HCT116 (cell line): ENCODE data around the gene HABP2. TPM values are rescaled to one million over a fixed set of nuclear protein-coding genes. Genes with fewer than 3 reads are reported as not detected.

Experiments
- ATAC-seq: fragments of 200-7000 bp; cut with Tn5 transposase; 2 replicates; pipeline ENCODE4 v1.9.1; 2020; ENCODE audit warnings: mild to moderate bottlenecking, moderate library complexity
- BruUV-seq: library from RNA; stranded (reverse); fragments of 400-500 nt; replicated peaks from 2 replicates; lab custom pipeline; 2021; lab: Mats Ljungman, UMichigan
- CTCF ChIA-PET: fragments of 300-600 bp; sonication (Branson Sonifier 250); formaldehyde crosslinking; loops from one replicate; lab custom pipeline; 2021; ENCODE audit warnings: antibody characterized with exemption; lab: Charles Lee
- POLR2A ChIA-PET: fragments of 300-600, 350-600 bp; sonication (Branson Sonifier 250); formaldehyde crosslinking; loops from one replicate; lab custom pipeline; 2021; ENCODE audit warnings: antibody characterized with exemption; lab: Charles Lee
- RAD21 ChIA-PET, 2 experiments: fragments of 300-600 bp; sonication (Branson Sonifier 250); formaldehyde crosslinking; loops; one replicate each; lab custom pipeline; 2023; ENCODE audit warnings: low total read pairs in 2 of 2; ENCODE audit not compliant: uncharacterized antibody in 2 of 2, unreplicated experiment in 2 of 2, low non-redundant PET in 1 of 2; lab: Charles Lee
- DNase-seq: peaks from one replicate; pipeline ENCODE4 v3.0.0-alpha.2; 2010; ENCODE audit warnings: low read depth, low spot score
- H2AFZ ChIP-seq: fragments of 200-600 bp; shearing (Covaris generic), sonication (generic); 2 replicates; pipeline ENCODE4 v1.6.1; 2017; ENCODE audit warnings: low read depth, mixed run types, mixed read lengths, antibody characterized with exemption, low read length; ENCODE audit not compliant: poor library complexity, severe bottlenecking
- H3K27ac ChIP-seq: 2 replicates; pipeline ENCODE4 v1.5.1; 2012; ENCODE audit warnings: low read depth, low read length
- H3K27me3 ChIP-seq: fragments of 200-600 bp; sonication (generic); 2 replicates; pipeline ENCODE4 v1.6.1; 2016; ENCODE audit warnings: mixed run types, low read length, mixed read lengths; ENCODE audit not compliant: insufficient read depth
- H3K36me3 ChIP-seq, 2 experiments: fragments of 200-500 bp in 1 of 2; fragments of 200-600 bp in 1 of 2; sonication (Bioruptor generic) in 1 of 2; sonication (generic) in 1 of 2; 2 replicates each; pipeline versions ENCODE4 v1.5.1 to v1.6.1; 2014 to 2016; ENCODE audit warnings: low read length in 2 of 2, inconsistent platforms in 1 of 2, mixed read lengths in 1 of 2, mixed run types in 1 of 2; ENCODE audit not compliant: insufficient read depth in 2 of 2, control insufficient read depth in 1 of 2
- H3K4me1 ChIP-seq, 2 experiments: fragments of 200-600 bp in 1 of 2; sonication (generic) in 1 of 2; 2 replicates each; pipeline versions ENCODE4 v1.5.1 to v1.6.1; 2012 to 2017; ENCODE audit warnings: low read length in 2 of 2, inconsistent platforms in 1 of 2, mild to moderate bottlenecking in 1 of 2, mixed read lengths in 1 of 2, mixed run types in 1 of 2, moderate library complexity in 1 of 2; ENCODE audit not compliant: insufficient read depth in 2 of 2, control insufficient read depth in 1 of 2
- H3K4me2 ChIP-seq: fragments of 200-600 bp; sonication (generic); 2 replicates; pipeline ENCODE4 v1.6.1; 2017; ENCODE audit warnings: mixed run types, low read length, mixed read lengths
- H3K4me3 ChIP-seq, 2 experiments: fragments of 200-600 bp in 1 of 2; sonication (generic) in 1 of 2; replicated peaks in 1 of 2; 2 replicates each; pipeline ENCODE4 v1.5.1; 2011 to 2016; ENCODE audit warnings: low read length in 2 of 2, control low read depth in 1 of 2, low read depth in 1 of 2, mild to moderate bottlenecking in 1 of 2, mixed read lengths in 1 of 2, mixed run types in 1 of 2
- H3K79me2 ChIP-seq: fragments of 200-600 bp; sonication (generic); 2 replicates; pipeline ENCODE4 v1.6.1; 2017; ENCODE audit warnings: mild to moderate bottlenecking, mixed run types, low read length, moderate library complexity, mixed read lengths; ENCODE audit not compliant: insufficient read depth
- H3K9ac ChIP-seq: fragments of 200-600 bp; sonication (generic); 2 replicates; pipeline ENCODE4 v1.6.1; 2016; ENCODE audit warnings: low read length, mixed read lengths
- H3K9me2 ChIP-seq: fragments of 200-600 bp; sonication (generic), shearing (Covaris generic); 2 replicates; pipeline ENCODE4 v1.6.1; 2017; ENCODE audit warnings: mixed run types, mild to moderate bottlenecking, moderate library complexity; ENCODE audit not compliant: insufficient read depth
- H3K9me3 ChIP-seq, 2 experiments: fragments of 200-500 bp in 1 of 2; fragments of 200-600 bp in 1 of 2; sonication (Bioruptor generic) in 1 of 2; sonication (generic) in 1 of 2; 2 replicates each; pipeline ENCODE4 v1.6.1; 2014 to 2017; ENCODE audit warnings: low read length in 2 of 2, mixed read lengths in 2 of 2, inconsistent platforms in 1 of 2, low read depth in 1 of 2, mild to moderate bottlenecking in 1 of 2, mixed run types in 1 of 2, moderate library complexity in 1 of 2; ENCODE audit not compliant: control insufficient read depth in 1 of 2, insufficient read depth in 1 of 2
- H4K20me1 ChIP-seq: fragments of 200-600 bp; sonication (generic), shearing (Covaris generic); 2 replicates; pipeline ENCODE4 v1.6.1; 2017; ENCODE audit warnings: mixed run types, mild to moderate bottlenecking, moderate library complexity; ENCODE audit not compliant: insufficient read depth
- CEBPB ChIP-seq: IDR thresholded peaks from 2 replicates; pipeline ENCODE4 v1.6.1; 2012; ENCODE audit warnings: low read depth
- EGR1 ChIP-seq: IDR thresholded peaks from 2 replicates; pipeline ENCODE4 v1.6.1; 2012; ENCODE audit warnings: low read depth
- EZH2 ChIP-seq: fragments of 200-600 bp; sonication (generic); IDR thresholded peaks from 2 replicates; pipeline ENCODE4 v1.6.1; 2017; ENCODE audit warnings: antibody characterized with exemption, mixed run types
- EZH2phosphoT487 ChIP-seq: fragments of 200-600 bp; IDR thresholded peaks from 2 replicates; pipeline ENCODE4 v1.6.1; 2018; ENCODE audit warnings: antibody characterized with exemption, borderline replicate concordance
- FOSL1 ChIP-seq: IDR thresholded peaks from 2 replicates; pipeline ENCODE4 v1.6.1; 2012; ENCODE audit warnings: low read depth
- JUND ChIP-seq: IDR thresholded peaks from 2 replicates; pipeline ENCODE4 v1.6.1; 2012
- POLR2A ChIP-seq: IDR thresholded peaks from 2 replicates; pipeline ENCODE4 v1.7.0; 2011; ENCODE audit warnings: borderline replicate concordance; ENCODE audit not compliant: insufficient read depth, insufficient read length; ENCODE audit errors: extremely low read depth
- POLR2AphosphoS5 ChIP-seq: IDR thresholded peaks from 2 replicates; pipeline ENCODE4 v1.6.1; 2011; ENCODE audit warnings: mild to moderate bottlenecking, low read depth, low read length, moderate library complexity
- RAD21 ChIP-seq: IDR thresholded peaks from 2 replicates; pipeline ENCODE4 v1.6.1; 2012; ENCODE audit warnings: low read depth, mild to moderate bottlenecking
- SIN3A ChIP-seq: IDR thresholded peaks from 2 replicates; pipeline ENCODE4 v1.6.1; 2012; ENCODE audit warnings: low read depth
- SP1 ChIP-seq: IDR thresholded peaks from 2 replicates; pipeline ENCODE4 v1.6.1; 2012; ENCODE audit warnings: low read depth
- SRF ChIP-seq: IDR thresholded peaks from 2 replicates; pipeline ENCODE4 v1.6.1; 2012; ENCODE audit warnings: low read depth
- TCF7L2 ChIP-seq: IDR thresholded peaks from 2 replicates; pipeline ENCODE4 v1.7.0; 2011; ENCODE audit warnings: borderline replicate concordance, inconsistent platforms; ENCODE audit not compliant: insufficient read depth, insufficient read length; ENCODE audit errors: extremely low read depth
- YY1 ChIP-seq: IDR thresholded peaks from 2 replicates; pipeline ENCODE4 v1.6.1; 2011; ENCODE audit warnings: low read length, low read depth, moderate library complexity, mild to moderate bottlenecking; ENCODE audit not compliant: insufficient replicate concordance; ENCODE audit errors: extremely low read depth
- ZFX ChIP-seq: fragments of 450-650 bp; IDR thresholded peaks from 2 replicates; pipeline ENCODE4 v1.6.1; 2017
- ZNF274 ChIP-seq: fragments of 200-500 bp; sonication (Bioruptor generic); IDR thresholded peaks from 2 replicates; pipeline ENCODE4 v1.6.1; 2014; ENCODE audit warnings: mild to moderate bottlenecking, low read depth, low read length, inconsistent platforms
- intact Hi-C: fragments of 100-400 bp; cut with micrococcal nuclease; formaldehyde crosslinking; loops from 2 replicates; pipeline ENCODE4 v1.10.0; 2022
- total RNA-seq: library from RNA; stranded (reverse); gene quantifications from one replicate; pipeline ENCODE4 v1.2.1, GENCODE V29; 2021; ENCODE audit not compliant: unreplicated experiment
- TF ChIP-seq, protein P1 (sequence below): IDR thresholded peaks from 2 replicates; pipeline ENCODE4 v1.6.1; 2012; ENCODE audit warnings: low read depth
- TF ChIP-seq, protein P2 (sequence below): IDR thresholded peaks from 2 replicates; pipeline ENCODE4 v1.6.1; 2012
- TF ChIP-seq, protein P3 (sequence below), 3 experiments: fragments of 200-600 bp in 1 of 3; sonication (generic) in 1 of 3; IDR thresholded peaks in 2 of 3; conservative IDR thresholded peaks in 1 of 3; 2 replicates each; pipeline ENCODE4 v1.5.1; 2012 to 2017; ENCODE audit warnings: low read depth in 2 of 3, low read length in 2 of 3, antibody characterized with exemption in 1 of 3, borderline replicate concordance in 1 of 3, control low read depth in 1 of 3, mild to moderate bottlenecking in 1 of 3, mixed read lengths in 1 of 3, mixed run types in 1 of 3, moderate library complexity in 1 of 3; ENCODE audit not compliant: insufficient read depth in 1 of 3
- TF ChIP-seq, protein P4 (sequence below): IDR thresholded peaks from 2 replicates; pipeline ENCODE4 v1.6.1; 2012

Gene HABP2
- total RNA-seq, 1 experiment from 2014 or later = 0.20 TPM

DNA sequence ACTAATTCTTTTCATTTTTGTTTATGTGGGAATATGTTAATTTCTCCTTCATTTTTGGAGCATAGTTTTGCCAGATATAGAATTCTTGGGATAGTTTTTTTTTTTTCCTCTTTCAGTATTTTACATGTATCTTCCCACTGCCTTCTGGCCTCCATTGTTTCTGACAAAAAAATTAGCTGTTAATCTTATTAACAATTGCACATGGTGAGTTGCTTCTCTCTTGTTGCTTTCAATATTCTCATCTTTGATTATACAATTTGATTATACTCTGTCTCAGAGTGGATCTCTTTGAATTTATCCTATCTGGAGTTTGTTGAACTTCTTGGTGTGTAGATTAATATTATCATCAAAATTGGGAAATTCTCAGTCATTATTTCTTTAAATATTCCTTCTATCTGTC lies 41.4 kb upstream of the HABP2 start:
- no peak for ATAC-seq
- ChIA-PET RAD21 (no interaction called here), POLR2A (no interaction called here), CTCF (no interaction called here)
- intact Hi-C loops = no loop called here
- H3K4me3 ChIP-seq = no peak overlapping the region
- no peak overlapping the region for H3K27ac ChIP-seq
- H3K4me1 ChIP-seq = no peaks in the 10 kb centered on the region
- no peaks in the 10 kb centered on the region for H3K79me2 ChIP-seq
- BruUV-seq = no TSS peak
- no peak overlapping the region for H2AFZ ChIP-seq
- no peaks in the 10 kb centered on the region for H3K9me2 ChIP-seq
- no peaks in the 10 kb centered on the region for H3K36me3 ChIP-seq
- H4K20me1 ChIP-seq = no peaks in the 10 kb centered on the region
- H3K4me2 ChIP-seq = no peak overlapping the region
- no peak overlapping the region for H3K9ac ChIP-seq
- H3K9me3 ChIP-seq = no peaks in the 10 kb centered on the region; a peak in 1 of 4 replicates
- DNase-seq = no peak
- TF ChIP-seq, protein P1, sequence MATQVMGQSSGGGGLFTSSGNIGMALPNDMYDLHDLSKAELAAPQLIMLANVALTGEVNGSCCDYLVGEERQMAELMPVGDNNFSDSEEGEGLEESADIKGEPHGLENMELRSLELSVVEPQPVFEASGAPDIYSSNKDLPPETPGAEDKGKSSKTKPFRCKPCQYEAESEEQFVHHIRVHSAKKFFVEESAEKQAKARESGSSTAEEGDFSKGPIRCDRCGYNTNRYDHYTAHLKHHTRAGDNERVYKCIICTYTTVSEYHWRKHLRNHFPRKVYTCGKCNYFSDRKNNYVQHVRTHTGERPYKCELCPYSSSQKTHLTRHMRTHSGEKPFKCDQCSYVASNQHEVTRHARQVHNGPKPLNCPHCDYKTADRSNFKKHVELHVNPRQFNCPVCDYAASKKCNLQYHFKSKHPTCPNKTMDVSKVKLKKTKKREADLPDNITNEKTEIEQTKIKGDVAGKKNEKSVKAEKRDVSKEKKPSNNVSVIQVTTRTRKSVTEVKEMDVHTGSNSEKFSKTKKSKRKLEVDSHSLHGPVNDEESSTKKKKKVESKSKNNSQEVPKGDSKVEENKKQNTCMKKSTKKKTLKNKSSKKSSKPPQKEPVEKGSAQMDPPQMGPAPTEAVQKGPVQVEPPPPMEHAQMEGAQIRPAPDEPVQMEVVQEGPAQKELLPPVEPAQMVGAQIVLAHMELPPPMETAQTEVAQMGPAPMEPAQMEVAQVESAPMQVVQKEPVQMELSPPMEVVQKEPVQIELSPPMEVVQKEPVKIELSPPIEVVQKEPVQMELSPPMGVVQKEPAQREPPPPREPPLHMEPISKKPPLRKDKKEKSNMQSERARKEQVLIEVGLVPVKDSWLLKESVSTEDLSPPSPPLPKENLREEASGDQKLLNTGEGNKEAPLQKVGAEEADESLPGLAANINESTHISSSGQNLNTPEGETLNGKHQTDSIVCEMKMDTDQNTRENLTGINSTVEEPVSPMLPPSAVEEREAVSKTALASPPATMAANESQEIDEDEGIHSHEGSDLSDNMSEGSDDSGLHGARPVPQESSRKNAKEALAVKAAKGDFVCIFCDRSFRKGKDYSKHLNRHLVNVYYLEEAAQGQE = no peak
- TF ChIP-seq EZH2phosphoT487 = no peak
- TF ChIP-seq, protein P2, sequence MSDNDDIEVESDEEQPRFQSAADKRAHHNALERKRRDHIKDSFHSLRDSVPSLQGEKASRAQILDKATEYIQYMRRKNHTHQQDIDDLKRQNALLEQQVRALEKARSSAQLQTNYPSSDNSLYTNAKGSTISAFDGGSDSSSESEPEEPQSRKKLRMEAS = no peak
- TF ChIP-seq POLR2AphosphoS5 = no peak
- no peak for TF ChIP-seq YY1
- TF ChIP-seq TCF7L2 = no peak
- TF ChIP-seq SRF = no peak
- no peak for TF ChIP-seq SIN3A
- TF ChIP-seq POLR2A = no peak
- no peak for TF ChIP-seq SP1
- TF ChIP-seq, protein P3, sequence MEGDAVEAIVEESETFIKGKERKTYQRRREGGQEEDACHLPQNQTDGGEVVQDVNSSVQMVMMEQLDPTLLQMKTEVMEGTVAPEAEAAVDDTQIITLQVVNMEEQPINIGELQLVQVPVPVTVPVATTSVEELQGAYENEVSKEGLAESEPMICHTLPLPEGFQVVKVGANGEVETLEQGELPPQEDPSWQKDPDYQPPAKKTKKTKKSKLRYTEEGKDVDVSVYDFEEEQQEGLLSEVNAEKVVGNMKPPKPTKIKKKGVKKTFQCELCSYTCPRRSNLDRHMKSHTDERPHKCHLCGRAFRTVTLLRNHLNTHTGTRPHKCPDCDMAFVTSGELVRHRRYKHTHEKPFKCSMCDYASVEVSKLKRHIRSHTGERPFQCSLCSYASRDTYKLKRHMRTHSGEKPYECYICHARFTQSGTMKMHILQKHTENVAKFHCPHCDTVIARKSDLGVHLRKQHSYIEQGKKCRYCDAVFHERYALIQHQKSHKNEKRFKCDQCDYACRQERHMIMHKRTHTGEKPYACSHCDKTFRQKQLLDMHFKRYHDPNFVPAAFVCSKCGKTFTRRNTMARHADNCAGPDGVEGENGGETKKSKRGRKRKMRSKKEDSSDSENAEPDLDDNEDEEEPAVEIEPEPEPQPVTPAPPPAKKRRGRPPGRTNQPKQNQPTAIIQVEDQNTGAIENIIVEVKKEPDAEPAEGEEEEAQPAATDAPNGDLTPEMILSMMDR (IDR thresholded peaks at IDR 0.05 in 2 of 3, conservative IDR thresholded peaks at IDR 0.05 in 1 of 3; ENCODE audit: borderline replicate concordance in 1 of 3, insufficient read depth in 1 of 3, low read depth in 2 of 3, low read length in 2 of 3) = no peak
- no peak for TF ChIP-seq EGR1
- TF ChIP-seq ZNF274 = no peak
- TF ChIP-seq CEBPB = no peak
- TF ChIP-seq RAD21 = no peak
- TF ChIP-seq EZH2 = no peak
- no peak for TF ChIP-seq JUND
- TF ChIP-seq, protein P4, sequence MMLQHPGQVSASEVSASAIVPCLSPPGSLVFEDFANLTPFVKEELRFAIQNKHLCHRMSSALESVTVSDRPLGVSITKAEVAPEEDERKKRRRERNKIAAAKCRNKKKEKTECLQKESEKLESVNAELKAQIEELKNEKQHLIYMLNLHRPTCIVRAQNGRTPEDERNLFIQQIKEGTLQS = no peak
- no peak for TF ChIP-seq ZFX
- no peak for TF ChIP-seq FOSL1
- no peaks in the 10 kb centered on the region for H3K27me3 ChIP-seq
